Epithelial cell of esophagus (primary cell): ENCODE results near the gene TMEM63C.

Experiments
- DNase-seq: peaks from one replicate; pipeline ENCODE4 v3.0.0; 2010; ENCODE audit warnings: low read depth
- H3K4me3 ChIP-seq: 2 replicates; pipeline ENCODE4 v1.5.1; 2011; ENCODE audit warnings: mild to moderate bottlenecking, low read length, control low read depth
- TF ChIP-seq, protein P1 (sequence below): IDR thresholded peaks from 2 replicates; pipeline ENCODE4 v1.5.1; 2011; ENCODE audit warnings: low read depth, mild to moderate bottlenecking, low read length, control low read depth, inconsistent platforms; ENCODE audit not compliant: insufficient read depth; ENCODE audit errors: missing control alignments

Gene TMEM63C

GRCh38 chr14:77197988-77198387, 16.4 kb downstream of the TMEM63C start:
- no peak overlapping the region for H3K4me3 ChIP-seq
- TF ChIP-seq, protein P1, sequence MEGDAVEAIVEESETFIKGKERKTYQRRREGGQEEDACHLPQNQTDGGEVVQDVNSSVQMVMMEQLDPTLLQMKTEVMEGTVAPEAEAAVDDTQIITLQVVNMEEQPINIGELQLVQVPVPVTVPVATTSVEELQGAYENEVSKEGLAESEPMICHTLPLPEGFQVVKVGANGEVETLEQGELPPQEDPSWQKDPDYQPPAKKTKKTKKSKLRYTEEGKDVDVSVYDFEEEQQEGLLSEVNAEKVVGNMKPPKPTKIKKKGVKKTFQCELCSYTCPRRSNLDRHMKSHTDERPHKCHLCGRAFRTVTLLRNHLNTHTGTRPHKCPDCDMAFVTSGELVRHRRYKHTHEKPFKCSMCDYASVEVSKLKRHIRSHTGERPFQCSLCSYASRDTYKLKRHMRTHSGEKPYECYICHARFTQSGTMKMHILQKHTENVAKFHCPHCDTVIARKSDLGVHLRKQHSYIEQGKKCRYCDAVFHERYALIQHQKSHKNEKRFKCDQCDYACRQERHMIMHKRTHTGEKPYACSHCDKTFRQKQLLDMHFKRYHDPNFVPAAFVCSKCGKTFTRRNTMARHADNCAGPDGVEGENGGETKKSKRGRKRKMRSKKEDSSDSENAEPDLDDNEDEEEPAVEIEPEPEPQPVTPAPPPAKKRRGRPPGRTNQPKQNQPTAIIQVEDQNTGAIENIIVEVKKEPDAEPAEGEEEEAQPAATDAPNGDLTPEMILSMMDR = no peak
- DNase-seq = no peak

DNA sequence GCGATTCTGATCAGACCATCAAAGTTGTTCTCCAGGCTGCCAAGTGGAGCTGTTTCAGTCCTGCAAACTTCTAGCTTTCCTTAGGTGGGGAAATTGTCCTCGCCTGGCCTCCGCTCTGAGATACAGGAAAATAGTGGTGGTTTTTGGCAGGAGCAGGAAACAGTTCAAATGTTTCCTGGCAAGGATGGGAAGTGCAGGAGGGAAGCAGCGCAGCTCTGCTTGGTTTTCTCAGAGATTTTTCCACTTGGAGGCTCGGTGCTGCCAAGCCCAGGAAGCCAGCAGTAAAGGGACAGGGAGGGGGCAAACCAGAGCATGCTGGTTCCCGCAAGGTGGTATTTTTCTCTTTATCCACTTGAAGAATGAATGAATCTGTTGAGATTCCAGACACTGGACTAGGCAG, 17.0 kb downstream of the TMEM63C start:
- TF ChIP-seq, protein P1 = no peak

DNA sequence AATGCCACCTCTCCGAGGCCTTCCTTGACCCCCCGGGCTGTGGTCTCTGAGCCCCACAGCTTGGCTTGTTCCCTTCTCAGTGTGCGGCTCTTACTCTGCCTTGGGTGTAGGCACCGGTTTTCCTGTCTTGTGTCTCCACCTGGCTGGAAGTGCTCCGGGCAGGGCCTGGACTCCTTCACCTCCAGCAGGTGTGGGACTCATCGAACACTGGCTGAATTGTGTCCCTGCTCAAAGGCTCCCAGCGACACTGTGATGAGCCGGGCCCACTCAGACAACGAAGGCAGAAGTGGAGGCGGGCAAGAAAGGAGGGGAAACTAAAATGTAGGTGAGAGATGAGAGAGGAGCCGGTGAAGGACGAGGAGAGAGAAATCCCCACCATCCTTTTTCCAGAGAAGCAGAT, 18.0 kb downstream of the TMEM63C start:
- DNase-seq = no peak
- TF ChIP-seq, protein P1 = no peak
- no peak overlapping the region for H3K4me3 ChIP-seq

More for the DNA sequence above, 17.0 kb downstream of the TMEM63C start:
- no peak for DNase-seq
- no peak overlapping the region for H3K4me3 ChIP-seq

- DNase-seq = no peak
- H3K4me3 ChIP-seq = no peak overlapping the region
- TF ChIP-seq, protein P1 = no peak
Observed at GRCh38 chr14:77200406-77200985, 18.9 kb downstream of the TMEM63C start.

GRCh38 chr14:77201696-77202095, 20.1 kb downstream of the TMEM63C start:
- TF ChIP-seq, protein P1 = no peak
- DNase-seq = no peak
- no peak overlapping the region for H3K4me3 ChIP-seq

DNA sequence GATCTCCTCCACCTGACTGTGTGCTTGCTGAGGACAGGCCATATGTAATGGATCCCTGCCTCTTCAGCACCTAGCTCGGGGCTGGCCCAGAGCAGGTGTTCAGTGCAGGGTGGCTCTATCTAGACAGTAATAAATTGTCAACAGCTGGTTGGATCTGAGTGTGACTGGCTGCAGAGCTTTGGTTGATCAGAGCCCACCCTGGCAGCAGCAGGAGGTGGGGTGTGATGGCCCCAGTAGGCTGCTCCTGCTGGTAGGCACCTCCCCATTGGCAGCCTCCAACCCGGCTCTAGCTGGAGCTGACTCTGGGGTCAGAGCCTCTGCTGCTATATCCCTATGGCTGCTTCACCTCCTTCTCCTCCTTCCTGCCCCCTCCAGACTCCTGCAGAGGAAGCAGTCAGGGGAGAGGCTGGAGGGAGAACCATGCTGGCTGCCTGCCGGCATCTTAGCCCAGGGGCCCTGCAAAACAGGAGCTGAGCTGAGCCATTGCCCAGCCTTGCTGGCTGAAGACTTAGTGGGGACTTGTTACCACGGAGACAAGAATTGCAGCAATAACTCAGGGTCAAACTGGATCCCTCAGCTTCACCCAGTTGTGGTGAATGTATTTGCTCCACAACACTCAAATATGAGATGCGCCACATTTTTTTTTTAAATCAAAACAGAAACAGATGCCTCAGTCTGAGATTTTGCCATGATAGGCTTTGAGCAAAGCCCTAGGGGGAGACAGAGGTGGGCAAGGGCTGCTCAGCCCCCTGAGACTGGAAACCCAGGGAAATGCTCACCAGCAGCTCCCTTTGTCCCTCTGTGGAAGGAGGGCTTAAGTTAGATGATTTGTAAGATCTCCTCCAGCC, 22.2 kb downstream of the TMEM63C start:
- no peak overlapping the region for H3K4me3 ChIP-seq
- DNase-seq = no peak
- TF ChIP-seq, protein P1 = no peak
